GM12874 (cell line): ENCODE data around the gene TAF4.

Experiments used
- CTCF ChIP-seq: IDR thresholded peaks from 2 replicates; pipeline ENCODE4 v1.5.1; 2011; ENCODE audit warnings: low read depth, mild to moderate bottlenecking, control low read depth, low read length, moderate library complexity; ENCODE audit not compliant: insufficient read depth

Gene TAF4

GRCh38 chr20:61980647-61981583 is 84.8 kb downstream of the TAF4 start:
- peak; percentile 67 for TF ChIP-seq CTCF

DNA sequence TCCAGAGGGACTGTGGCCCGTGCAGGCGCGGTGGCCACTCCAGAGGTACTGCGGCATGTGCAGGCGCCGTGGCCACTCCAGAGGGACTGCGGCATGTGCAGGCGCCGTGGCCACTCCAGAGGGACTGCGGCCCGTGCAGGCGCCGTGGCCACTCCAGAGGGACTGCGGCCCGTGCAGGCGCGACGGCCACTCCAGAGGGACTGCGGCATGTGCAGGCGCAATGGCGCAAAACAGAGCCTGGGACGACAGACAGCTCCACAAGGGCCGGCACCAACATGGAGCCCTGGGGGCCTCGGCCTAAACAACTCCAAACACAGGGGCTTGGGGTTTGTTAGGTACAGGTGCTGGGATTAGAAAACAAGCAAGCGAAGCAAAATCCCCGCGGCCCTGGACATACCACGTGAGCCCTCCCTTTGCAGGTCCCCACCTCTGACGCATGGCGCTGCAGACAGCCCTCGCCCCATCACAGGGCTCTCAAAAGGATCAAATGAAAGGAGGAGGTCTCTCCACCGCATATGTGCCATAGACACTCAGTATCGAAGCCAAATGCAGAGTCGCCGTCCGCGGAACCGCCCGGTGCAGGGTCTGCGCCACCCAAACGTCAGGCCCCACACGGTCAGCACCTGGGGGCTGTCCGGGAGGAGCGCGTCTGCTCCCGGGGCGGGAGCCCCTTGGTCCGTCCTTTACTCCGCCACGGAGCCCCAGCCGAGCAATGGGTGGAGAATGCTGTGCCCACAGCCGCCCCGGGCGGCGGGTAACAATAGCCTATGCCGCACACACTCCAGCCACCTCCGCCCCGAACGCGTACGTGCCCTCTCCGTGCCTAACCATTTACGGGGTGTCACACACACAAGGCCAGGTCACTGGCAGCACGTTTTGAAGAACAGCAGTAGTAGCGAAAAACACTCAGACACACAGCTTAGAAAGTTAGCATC is 85.7 kb downstream of the TAF4 start:
- TF ChIP-seq CTCF = no peak

DNA sequence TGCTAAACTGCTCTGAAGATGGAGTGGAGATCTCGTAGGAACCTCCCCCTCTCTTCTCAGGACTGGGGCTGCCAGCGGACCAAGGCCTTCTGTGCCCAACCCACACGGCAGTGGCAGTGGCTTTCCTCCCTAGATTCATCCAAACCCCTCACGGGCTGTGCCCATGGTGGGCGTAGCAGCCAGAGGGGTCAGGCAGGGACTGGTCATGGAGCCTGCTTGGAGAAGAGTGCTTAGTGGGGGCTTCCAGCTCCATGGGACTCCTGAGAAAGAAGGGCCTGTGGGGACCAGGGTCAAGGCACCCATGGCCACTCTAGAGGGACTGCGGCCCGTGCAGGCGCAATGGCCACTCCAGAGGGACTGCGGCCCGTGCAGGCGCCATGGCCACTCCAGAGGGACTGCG is 86.6 kb downstream of the TAF4 start:
- TF ChIP-seq CTCF = no peak

GRCh38 chr20:61978491-61978890 is 87.2 kb downstream of the TAF4 start:
- no peak for TF ChIP-seq CTCF

DNA sequence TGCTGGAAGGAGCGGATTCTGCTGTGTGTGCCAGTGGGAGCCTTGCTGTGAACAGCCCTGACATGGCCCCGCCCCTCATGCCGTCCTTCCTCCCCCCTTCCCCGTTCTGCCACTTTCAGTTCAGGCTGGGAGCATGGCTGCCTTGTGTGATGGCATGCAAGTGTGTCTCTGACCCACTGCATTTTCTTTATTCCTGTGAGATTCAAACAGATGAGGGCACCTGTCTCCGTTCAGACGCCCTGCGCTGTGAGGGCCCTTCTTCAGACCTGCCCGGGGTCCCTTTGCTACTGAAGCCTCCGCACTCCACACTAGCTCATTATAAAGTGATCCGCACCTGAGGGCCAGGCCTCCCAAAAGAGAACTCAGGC is 88.3 kb downstream of the TAF4 start:
- no peak for TF ChIP-seq CTCF

DNA sequence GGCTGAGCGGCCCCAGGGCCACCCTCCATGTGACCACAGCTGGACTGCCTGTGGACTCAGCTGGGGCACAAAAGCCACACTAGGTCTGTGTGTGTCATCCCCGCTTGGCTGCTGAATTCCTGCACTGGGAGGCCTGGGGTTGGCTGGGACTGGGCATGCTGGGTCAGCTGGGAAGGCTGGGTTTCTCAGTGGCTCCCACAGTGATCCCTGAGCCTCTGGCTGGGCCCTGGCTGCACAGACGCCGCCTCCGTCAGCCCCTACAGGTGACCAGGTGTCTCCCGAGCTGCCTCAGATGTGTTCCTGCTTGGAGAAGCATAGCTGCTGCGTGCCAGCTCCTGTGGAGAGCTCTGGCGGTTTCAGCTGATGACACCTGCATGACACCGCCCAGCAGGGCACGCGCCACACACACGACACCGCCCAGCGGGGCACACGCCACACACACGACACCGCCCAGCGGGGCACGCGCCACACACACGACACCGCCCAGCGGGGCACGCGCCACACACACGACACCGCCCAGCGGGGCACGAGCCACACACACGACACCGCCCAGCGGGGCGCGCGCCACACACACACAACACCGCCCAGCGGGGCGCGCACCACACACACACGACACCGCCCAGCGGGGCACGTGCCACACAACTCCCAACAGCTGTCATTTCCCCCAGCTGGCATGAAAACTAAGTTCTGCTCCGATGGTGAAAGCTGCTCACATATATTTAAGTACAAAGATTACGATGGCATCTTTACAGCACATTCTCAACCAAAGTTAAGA is 88.8 kb downstream of the TAF4 start:
- TF ChIP-seq CTCF = no peak
